HCT116 (cell line): Measurements from ENCODE around the gene PLEKHG5. TPM values are rescaled to one million over a fixed set of nuclear protein-coding genes. Genes with fewer than 3 reads are reported as not detected.

Experiments used
- ATAC-seq: fragments of 200-7000 bp; cut with Tn5 transposase; 2 replicates; pipeline ENCODE4 v1.9.1; 2020; ENCODE audit warnings: mild to moderate bottlenecking, moderate library complexity
- BruUV-seq: library from RNA; stranded (reverse); fragments of 400-500 nt; replicated peaks from 2 replicates; lab custom pipeline; 2021; lab: Mats Ljungman, UMichigan
- CTCF ChIA-PET: fragments of 300-600 bp; sonication (Branson Sonifier 250); formaldehyde crosslinking; loops from one replicate; lab custom pipeline; 2021; ENCODE audit warnings: antibody characterized with exemption; lab: Charles Lee
- POLR2A ChIA-PET: fragments of 300-600, 350-600 bp; sonication (Branson Sonifier 250); formaldehyde crosslinking; loops from one replicate; lab custom pipeline; 2021; ENCODE audit warnings: antibody characterized with exemption; lab: Charles Lee
- RAD21 ChIA-PET, 2 experiments: fragments of 300-600 bp; sonication (Branson Sonifier 250); formaldehyde crosslinking; loops; one replicate each; lab custom pipeline; 2023; ENCODE audit warnings: low total read pairs in 2 of 2; ENCODE audit not compliant: uncharacterized antibody in 2 of 2, unreplicated experiment in 2 of 2, low non-redundant PET in 1 of 2; lab: Charles Lee
- DNase-seq: peaks from one replicate; pipeline ENCODE4 v3.0.0-alpha.2; 2010; ENCODE audit warnings: low read depth, low spot score
- H2AFZ ChIP-seq: fragments of 200-600 bp; shearing (Covaris generic), sonication (generic); 2 replicates; pipeline ENCODE4 v1.6.1; 2017; ENCODE audit warnings: low read depth, mixed run types, mixed read lengths, antibody characterized with exemption, low read length; ENCODE audit not compliant: poor library complexity, severe bottlenecking
- H3K27ac ChIP-seq: 2 replicates; pipeline ENCODE4 v1.5.1; 2012; ENCODE audit warnings: low read depth, low read length
- H3K27me3 ChIP-seq: fragments of 200-600 bp; sonication (generic); 2 replicates; pipeline ENCODE4 v1.6.1; 2016; ENCODE audit warnings: mixed run types, low read length, mixed read lengths; ENCODE audit not compliant: insufficient read depth
- H3K36me3 ChIP-seq, 2 experiments: fragments of 200-500 bp in 1 of 2; fragments of 200-600 bp in 1 of 2; sonication (Bioruptor generic) in 1 of 2; sonication (generic) in 1 of 2; 2 replicates each; pipeline versions ENCODE4 v1.5.1 to v1.6.1; 2014 to 2016; ENCODE audit warnings: low read length in 2 of 2, inconsistent platforms in 1 of 2, mixed read lengths in 1 of 2, mixed run types in 1 of 2; ENCODE audit not compliant: insufficient read depth in 2 of 2, control insufficient read depth in 1 of 2
- H3K4me1 ChIP-seq, 2 experiments: fragments of 200-600 bp in 1 of 2; sonication (generic) in 1 of 2; 2 replicates each; pipeline versions ENCODE4 v1.5.1 to v1.6.1; 2012 to 2017; ENCODE audit warnings: low read length in 2 of 2, inconsistent platforms in 1 of 2, mild to moderate bottlenecking in 1 of 2, mixed read lengths in 1 of 2, mixed run types in 1 of 2, moderate library complexity in 1 of 2; ENCODE audit not compliant: insufficient read depth in 2 of 2, control insufficient read depth in 1 of 2
- H3K4me2 ChIP-seq: fragments of 200-600 bp; sonication (generic); 2 replicates; pipeline ENCODE4 v1.6.1; 2017; ENCODE audit warnings: mixed run types, low read length, mixed read lengths
- H3K4me3 ChIP-seq, 2 experiments: fragments of 200-600 bp in 1 of 2; sonication (generic) in 1 of 2; replicated peaks in 1 of 2; 2 replicates each; pipeline ENCODE4 v1.5.1; 2011 to 2016; ENCODE audit warnings: low read length in 2 of 2, control low read depth in 1 of 2, low read depth in 1 of 2, mild to moderate bottlenecking in 1 of 2, mixed read lengths in 1 of 2, mixed run types in 1 of 2
- H3K79me2 ChIP-seq: fragments of 200-600 bp; sonication (generic); 2 replicates; pipeline ENCODE4 v1.6.1; 2017; ENCODE audit warnings: mild to moderate bottlenecking, mixed run types, low read length, moderate library complexity, mixed read lengths; ENCODE audit not compliant: insufficient read depth
- H3K9ac ChIP-seq: fragments of 200-600 bp; sonication (generic); 2 replicates; pipeline ENCODE4 v1.6.1; 2016; ENCODE audit warnings: low read length, mixed read lengths
- H3K9me2 ChIP-seq: fragments of 200-600 bp; sonication (generic), shearing (Covaris generic); 2 replicates; pipeline ENCODE4 v1.6.1; 2017; ENCODE audit warnings: mixed run types, mild to moderate bottlenecking, moderate library complexity; ENCODE audit not compliant: insufficient read depth
- H3K9me3 ChIP-seq, 2 experiments: fragments of 200-500 bp in 1 of 2; fragments of 200-600 bp in 1 of 2; sonication (Bioruptor generic) in 1 of 2; sonication (generic) in 1 of 2; 2 replicates each; pipeline ENCODE4 v1.6.1; 2014 to 2017; ENCODE audit warnings: low read length in 2 of 2, mixed read lengths in 2 of 2, inconsistent platforms in 1 of 2, low read depth in 1 of 2, mild to moderate bottlenecking in 1 of 2, mixed run types in 1 of 2, moderate library complexity in 1 of 2; ENCODE audit not compliant: control insufficient read depth in 1 of 2, insufficient read depth in 1 of 2
- H4K20me1 ChIP-seq: fragments of 200-600 bp; sonication (generic), shearing (Covaris generic); 2 replicates; pipeline ENCODE4 v1.6.1; 2017; ENCODE audit warnings: mixed run types, mild to moderate bottlenecking, moderate library complexity; ENCODE audit not compliant: insufficient read depth
- CBX3 ChIP-seq: IDR thresholded peaks from 2 replicates; pipeline ENCODE4 v1.6.1; 2012; ENCODE audit warnings: low read depth
- ELF1 ChIP-seq: IDR thresholded peaks from 2 replicates; pipeline ENCODE4 v1.6.1; 2012; ENCODE audit warnings: low read depth, borderline replicate concordance
- EZH2phosphoT487 ChIP-seq: fragments of 200-600 bp; IDR thresholded peaks from 2 replicates; pipeline ENCODE4 v1.6.1; 2018; ENCODE audit warnings: antibody characterized with exemption, borderline replicate concordance
- JUND ChIP-seq: IDR thresholded peaks from 2 replicates; pipeline ENCODE4 v1.6.1; 2012
- POLR2A ChIP-seq: IDR thresholded peaks from 2 replicates; pipeline ENCODE4 v1.7.0; 2011; ENCODE audit warnings: borderline replicate concordance; ENCODE audit not compliant: insufficient read depth, insufficient read length; ENCODE audit errors: extremely low read depth
- POLR2AphosphoS5 ChIP-seq: IDR thresholded peaks from 2 replicates; pipeline ENCODE4 v1.6.1; 2011; ENCODE audit warnings: mild to moderate bottlenecking, low read depth, low read length, moderate library complexity
- RAD21 ChIP-seq: IDR thresholded peaks from 2 replicates; pipeline ENCODE4 v1.6.1; 2012; ENCODE audit warnings: low read depth, mild to moderate bottlenecking
- REST ChIP-seq: IDR thresholded peaks from 2 replicates; pipeline ENCODE4 v1.6.1; 2012; ENCODE audit warnings: low read depth
- SP1 ChIP-seq: IDR thresholded peaks from 2 replicates; pipeline ENCODE4 v1.6.1; 2012; ENCODE audit warnings: low read depth
- TCF7L2 ChIP-seq: IDR thresholded peaks from 2 replicates; pipeline ENCODE4 v1.7.0; 2011; ENCODE audit warnings: borderline replicate concordance, inconsistent platforms; ENCODE audit not compliant: insufficient read depth, insufficient read length; ENCODE audit errors: extremely low read depth
- YY1 ChIP-seq: IDR thresholded peaks from 2 replicates; pipeline ENCODE4 v1.6.1; 2011; ENCODE audit warnings: low read length, low read depth, moderate library complexity, mild to moderate bottlenecking; ENCODE audit not compliant: insufficient replicate concordance; ENCODE audit errors: extremely low read depth
- ZBTB33 ChIP-seq: IDR thresholded peaks from 2 replicates; pipeline ENCODE4 v1.6.1; 2011; ENCODE audit warnings: mild to moderate bottlenecking, low read length, moderate library complexity; ENCODE audit not compliant: insufficient replicate concordance; ENCODE audit errors: extremely low read depth
- ZFX ChIP-seq: fragments of 450-650 bp; IDR thresholded peaks from 2 replicates; pipeline ENCODE4 v1.6.1; 2017
- ZNF274 ChIP-seq: fragments of 200-500 bp; sonication (Bioruptor generic); IDR thresholded peaks from 2 replicates; pipeline ENCODE4 v1.6.1; 2014; ENCODE audit warnings: mild to moderate bottlenecking, low read depth, low read length, inconsistent platforms
- intact Hi-C: fragments of 100-400 bp; cut with micrococcal nuclease; formaldehyde crosslinking; loops from 2 replicates; pipeline ENCODE4 v1.10.0; 2022
- total RNA-seq: library from RNA; stranded (reverse); gene quantifications from one replicate; pipeline ENCODE4 v1.2.1, GENCODE V29; 2021; ENCODE audit not compliant: unreplicated experiment
- TF ChIP-seq, protein P1 (sequence below): IDR thresholded peaks from 2 replicates; pipeline ENCODE4 v1.6.1; 2012
- TF ChIP-seq, protein P2 (sequence below): IDR thresholded peaks from 2 replicates; pipeline ENCODE4 v1.6.1; 2012

The PLEKHG5 gene
- total RNA-seq, 1 experiment from 2014 or later: 33.0 TPM

DNA sequence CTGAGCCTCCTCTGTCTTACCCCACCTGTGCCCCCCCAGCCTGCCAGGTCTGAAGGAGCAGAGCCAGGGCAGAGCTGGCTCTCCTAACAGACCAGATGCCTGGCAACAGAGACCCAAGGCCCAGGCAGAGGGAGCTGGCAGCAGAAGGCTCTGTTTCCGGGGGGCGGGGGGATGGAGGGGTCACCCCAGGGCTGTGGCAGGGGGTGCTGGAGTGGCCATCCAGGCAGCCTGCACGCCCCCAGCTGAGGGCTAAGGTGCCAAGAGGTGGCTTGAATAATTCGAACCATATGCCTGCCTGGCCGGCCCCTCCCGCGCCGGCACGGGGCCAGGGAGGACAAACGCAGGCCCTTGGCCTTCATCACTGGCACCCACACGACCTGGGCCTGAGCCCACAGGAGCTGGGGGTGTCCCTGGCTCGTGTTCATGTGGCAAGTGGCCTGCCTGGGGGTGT, 16.0 kb upstream of the PLEKHG5 start (continued):
- TF ChIP-seq ZBTB33 (no peak), JUND (no peak), CBX3 (no peak)

GRCh38 chr1:6507037-6507428, 15.6 kb upstream of the PLEKHG5 start:
- ATAC-seq (no peak), DNase-seq (no peak)
- H3K27ac ChIP-seq: no peak overlapping the region
- no peaks in the 10 kb centered on the region for H3K4me1 ChIP-seq
- CTCF ChIA-PET: interaction anchor here (0.8 kb wide), 1 partner anchor 16 kb away, joined by 3 read pairs; no protein-coding TSS in a partner anchor
- TF ChIP-seq EZH2phosphoT487 (no peak), ZFX (no peak), SP1 (no peak), REST (no peak), ZBTB33 (no peak), POLR2A (no peak), RAD21 (no peak), ELF1 (no peak), JUND (no peak), YY1 (no peak), TCF7L2 (no peak), ZNF274 (no peak), POLR2AphosphoS5 (no peak)
- TF ChIP-seq, protein P1, sequence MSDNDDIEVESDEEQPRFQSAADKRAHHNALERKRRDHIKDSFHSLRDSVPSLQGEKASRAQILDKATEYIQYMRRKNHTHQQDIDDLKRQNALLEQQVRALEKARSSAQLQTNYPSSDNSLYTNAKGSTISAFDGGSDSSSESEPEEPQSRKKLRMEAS: no peak
- TF ChIP-seq, protein P2, sequence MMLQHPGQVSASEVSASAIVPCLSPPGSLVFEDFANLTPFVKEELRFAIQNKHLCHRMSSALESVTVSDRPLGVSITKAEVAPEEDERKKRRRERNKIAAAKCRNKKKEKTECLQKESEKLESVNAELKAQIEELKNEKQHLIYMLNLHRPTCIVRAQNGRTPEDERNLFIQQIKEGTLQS: no peak
- no TSS peak for BruUV-seq
- H3K27me3 ChIP-seq: no peaks in the 10 kb centered on the region
- POLR2A ChIA-PET: no interaction called here
- intact Hi-C loops: no loop called here
- no peaks in the 10 kb centered on the region for H3K9me3 ChIP-seq
- H3K36me3 ChIP-seq: no peaks in the 10 kb centered on the region
- H3K9ac ChIP-seq: no peak overlapping the region
- H2AFZ ChIP-seq: no peak overlapping the region
- H4K20me1 ChIP-seq: no peaks in the 10 kb centered on the region
- no peaks in the 10 kb centered on the region for H3K9me2 ChIP-seq
- no peak overlapping the region for H3K4me3 ChIP-seq
- no peaks in the 10 kb centered on the region for H3K79me2 ChIP-seq
- no peak overlapping the region for H3K4me2 ChIP-seq
- RAD21 ChIA-PET: no interaction called here
